Keratinocyte (primary cell): Measurements from ENCODE around the gene PSMD14. TPM values are rescaled to one million over a fixed set of nuclear protein-coding genes. Genes with fewer than 3 reads are reported as not detected.

Experiments used
- DNase-seq: peaks from one replicate; pipeline ENCODE4 v3.0.0-alpha.2; 2011; ENCODE audit warnings: low read depth, missing footprints, low spot score
- FAIRE-seq: peaks from 2 replicates; lab custom pipeline; 2011; peaks lifted over from hg19 to GRCh38; lab: Jason Lieb, UNC
- H2AFZ ChIP-seq: 2 replicates; pipeline ENCODE4 v1.6.0; 2012; ENCODE audit warnings: low read length, control low read depth, inconsistent platforms; ENCODE audit not compliant: control insufficient read depth
- H3K27ac ChIP-seq: 2 replicates; pipeline ENCODE4 v1.5.1; 2011; ENCODE audit warnings: low read length; ENCODE audit not compliant: control insufficient read depth, insufficient read depth
- H3K27me3 ChIP-seq: 3 replicates; pipeline ENCODE4 v1.6.0; 2011; ENCODE audit warnings: low read length; ENCODE audit not compliant: control insufficient read depth, insufficient read depth; ENCODE audit errors: extremely low read depth
- H3K36me3 ChIP-seq, 2 experiments: 2 replicates in 1 of 2; 3 replicates in 1 of 2; pipeline ENCODE4 v1.5.1; 2011; ENCODE audit warnings: low read length in 2 of 2, mild to moderate bottlenecking in 1 of 2; ENCODE audit not compliant: control insufficient read depth in 2 of 2, insufficient read depth in 2 of 2; ENCODE audit errors: extremely low read depth in 1 of 2
- H3K4me1 ChIP-seq: 3 replicates; pipeline ENCODE4 v1.5.1; 2011; ENCODE audit warnings: low read length; ENCODE audit not compliant: control insufficient read depth, insufficient read depth; ENCODE audit errors: extremely low read depth
- H3K4me2 ChIP-seq: 3 replicates; pipeline ENCODE4 v1.6.0; 2011; ENCODE audit warnings: low read depth, low read length; ENCODE audit not compliant: control insufficient read depth, insufficient read depth; ENCODE audit errors: extremely low read depth
- H3K4me3 ChIP-seq, 3 experiments: fragments of 200-600 bp in 1 of 3; sonication (generic) in 1 of 3; 2 replicates in 2 of 3; 3 replicates in 1 of 3; pipeline ENCODE4 v1.5.1; 2011 to 2016; ENCODE audit warnings: low read length in 3 of 3, mild to moderate bottlenecking in 3 of 3, control low read depth in 2 of 3, inconsistent platforms in 1 of 3, low read depth in 1 of 3, mixed read lengths in 1 of 3, mixed run types in 1 of 3, moderate library complexity in 1 of 3; ENCODE audit not compliant: control insufficient read depth in 2 of 3, insufficient read depth in 2 of 3; ENCODE audit errors: extremely low read depth in 1 of 3
- H3K79me2 ChIP-seq: 2 replicates; pipeline ENCODE4 v1.6.0; 2012; ENCODE audit warnings: low read length; ENCODE audit not compliant: control insufficient read depth, insufficient read depth
- H3K9ac ChIP-seq: 3 replicates; pipeline ENCODE4 v1.6.0; 2011; ENCODE audit warnings: low read length; ENCODE audit not compliant: control insufficient read depth, insufficient read depth; ENCODE audit errors: extremely low read depth
- H3K9me1 ChIP-seq: 3 replicates; pipeline ENCODE4 v1.6.0; 2011; ENCODE audit warnings: low read length; ENCODE audit not compliant: control insufficient read depth, insufficient read depth; ENCODE audit errors: extremely low read depth
- H3K9me3 ChIP-seq: 2 replicates; pipeline ENCODE4 v1.5.1; 2012; ENCODE audit warnings: low read depth, low read length; ENCODE audit not compliant: control insufficient read depth
- H4K20me1 ChIP-seq: 3 replicates; pipeline ENCODE4 v1.6.0; 2011; ENCODE audit warnings: low read length; ENCODE audit not compliant: control insufficient read depth, insufficient read depth; ENCODE audit errors: extremely low read depth
- CTCF ChIP-seq, 3 experiments: IDR thresholded peaks in 1 of 3; conservative IDR thresholded peaks in 1 of 3; optimal IDR thresholded peaks in 1 of 3; 2 replicates in 2 of 3; 3 replicates in 1 of 3; pipeline versions ENCODE3 to v1.5.1; 2011; ENCODE audit warnings: low read length in 3 of 3, mild to moderate bottlenecking in 3 of 3, moderate library complexity in 2 of 3, control low read depth in 1 of 3, inconsistent platforms in 1 of 3; ENCODE audit not compliant: insufficient read depth in 2 of 3; ENCODE audit errors: extremely low read depth in 1 of 3
- EZH2 ChIP-seq: IDR thresholded peaks from one replicate; pipeline ENCODE4 v1.6.1; 2012; ENCODE audit warnings: inconsistent platforms, mild to moderate bottlenecking, low read length, moderate library complexity
- dilution Hi-C: fragments of 300-500 bp; cut with MboI; formaldehyde crosslinking; loops from one replicate; pipeline ENCODE4 v1.7.0; 2020; ENCODE audit warnings: low sequenced_read_pairs; ENCODE audit not compliant: extremely low pct_ligation_motif_present
- polyA plus RNA-seq, 5 experiments: library from polyadenylated mRNA; depleted of rRNA in 3 of 5; stranded (reverse) in 3 of 5; stranded (forward) in 1 of 5; unstranded in 1 of 5; fragments of >200 nt; gene quantifications; 1 replicate in 1 of 5; 2 replicates in 3 of 5; 3 replicates in 1 of 5; pipeline versions ENCODE4 v1.2.1 to v1.2.3, GENCODE V29; 2011 to 2012; ENCODE audit warnings: missing spikeins in 2 of 5, low read depth in 1 of 5, low replicate concordance in 1 of 5

Gene PSMD14
- polyA plus RNA-seq, 1 donor (not counting 4 experiments of a cell fraction or from before 2014, with no cell fraction given): 136 TPM

DNA sequence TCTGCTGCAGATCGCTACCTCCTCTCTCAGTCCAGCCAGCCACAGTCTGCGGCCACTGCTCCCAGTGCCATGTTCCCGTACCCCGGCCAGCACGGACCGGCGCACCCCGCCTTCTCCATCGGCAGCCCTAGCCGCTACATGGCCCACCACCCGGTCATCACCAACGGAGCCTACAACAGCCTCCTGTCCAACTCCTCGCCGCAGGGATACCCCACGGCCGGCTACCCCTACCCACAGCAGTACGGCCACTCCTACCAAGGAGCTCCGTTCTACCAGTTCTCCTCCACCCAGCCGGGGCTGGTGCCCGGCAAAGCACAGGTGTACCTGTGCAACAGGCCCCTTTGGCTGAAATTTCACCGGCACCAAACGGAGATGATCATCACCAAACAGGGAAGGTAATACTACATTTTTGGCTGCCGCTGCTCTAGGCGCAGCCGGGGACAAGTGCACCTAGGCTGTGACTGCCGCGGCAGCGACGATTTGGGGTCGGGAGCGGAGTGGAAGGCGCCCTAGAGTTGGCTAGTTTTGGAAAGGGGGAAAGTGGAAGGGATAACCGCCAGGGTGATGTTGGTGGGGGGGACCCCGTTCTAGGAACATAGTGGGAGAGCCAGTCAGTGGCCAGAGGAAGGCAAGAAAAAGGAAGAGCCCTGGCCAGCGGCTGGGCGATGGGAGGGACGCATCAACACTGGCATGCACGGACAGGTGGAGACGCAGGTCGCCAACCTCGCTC lies 108.6 kb downstream of the PSMD14 start:
- dilution Hi-C loops: no loop called here
- DNase-seq: no peak
- peaks cover 4% of the 10 kb centered on the region for H4K20me1 ChIP-seq
- H3K9me3 ChIP-seq: no peaks in the 10 kb centered on the region
- no peaks in the 10 kb centered on the region for H3K36me3 ChIP-seq
- no peak overlapping the region for H3K4me3 ChIP-seq
- H3K27me3 ChIP-seq: peaks cover 74% of the 10 kb centered on the region
- no peak overlapping the region for H3K9ac ChIP-seq
- no peak overlapping the region for H3K27ac ChIP-seq
- H3K4me1 ChIP-seq: peaks cover 11% of the 10 kb centered on the region
- FAIRE-seq: no peak
- no peaks in the 10 kb centered on the region for H3K79me2 ChIP-seq
- no peaks in the 10 kb centered on the region for H3K9me1 ChIP-seq
- H3K4me2 ChIP-seq: peak overlapping the region; percentile 9
- TF ChIP-seq CTCF (optimal IDR thresholded peaks at IDR 0.05 in 1 of 3, IDR thresholded peaks at IDR 0.05 in 1 of 3, conservative IDR thresholded peaks at IDR 0.05 in 1 of 3; ENCODE audit: extremely low read depth in 1 of 3, insufficient read depth in 2 of 3, low read length in 3 of 3): no peak
- TF ChIP-seq EZH2: peak; percentile 49
- no peak overlapping the region for H2AFZ ChIP-seq

- Histone ChIP-seq H2AFZ (no peak overlapping the region), H3K9ac (no peak overlapping the region), H4K20me1 (peaks cover 4% of the 10 kb centered on the region), H3K4me2 (no peak overlapping the region), H3K9me3 (no peaks in the 10 kb centered on the region), H3K27me3 (peaks cover 82% of the 10 kb centered on the region), H3K9me1 (no peaks in the 10 kb centered on the region), H3K4me1 (peaks cover 11% of the 10 kb centered on the region), H3K79me2 (no peaks in the 10 kb centered on the region), H3K36me3 (no peaks in the 10 kb centered on the region), H3K27ac (no peak overlapping the region), H3K4me3 (no peak overlapping the region)
- TF ChIP-seq CTCF (optimal IDR thresholded peaks at IDR 0.05 in 1 of 3, IDR thresholded peaks at IDR 0.05 in 1 of 3, conservative IDR thresholded peaks at IDR 0.05 in 1 of 3; ENCODE audit: extremely low read depth in 1 of 3, insufficient read depth in 2 of 3, low read length in 3 of 3): no peak
- peak; percentile 19 for TF ChIP-seq EZH2
- dilution Hi-C loops: no loop called here
- DNase-seq (no peak), FAIRE-seq (no peak)
Observed at GRCh38 chr2:161417438-161418274, 109.4 kb downstream of the PSMD14 start.
